Measurements from ENCODE around the gene ACKR2.
A peak's percentile ranks its signal among the peaks of the same experiment; 100 is the strongest.

The ACKR2 gene

GRCh38 chr3:42829628-42830436 is 20.6 kb downstream of the ACKR2 start:
- DNase-seq (ENCODE audit: low read depth in 2 of 2) = no peak

GRCh38 chr3:42830437-42831320 is 21.4 kb downstream of the ACKR2 start:
- DNase-seq (ENCODE audit: low read depth in 2 of 2) = no peak

GRCh38 chr3:42831321-42831713 is 22.1 kb downstream of the ACKR2 start:
- DNase-seq (ENCODE audit: low read depth in 2 of 2) = peak; percentile 23 to 46

- DNase-seq (ENCODE audit: low read depth in 2 of 2) = no peak
Observed at GRCh38 chr3:42836150-42837123, 27.2 kb downstream of the ACKR2 start.

GRCh38 chr3:42838571-42838970 is 29.3 kb downstream of the ACKR2 start:
- no peak for DNase-seq (ENCODE audit: low read depth in 2 of 2)

- DNase-seq (ENCODE audit: low read depth in 2 of 2) = no peak
Observed at GRCh38 chr3:42839616-42840015, 30.4 kb downstream of the ACKR2 start.

- no peak for DNase-seq (ENCODE audit: low read depth in 2 of 2)
Observed at GRCh38 chr3:42841332-42841731, 32.1 kb downstream of the ACKR2 start.

- no peak for DNase-seq (ENCODE audit: low read depth in 2 of 2)
Observed at GRCh38 chr3:42843713-42844411, 34.6 kb downstream of the ACKR2 start.

GRCh38 chr3:42844412-42844713 is 35.1 kb downstream of the ACKR2 start:
- no peak for DNase-seq (ENCODE audit: low read depth in 2 of 2)

GRCh38 chr3:42844815-42845214 is 35.6 kb downstream of the ACKR2 start:
- no peak for DNase-seq (ENCODE audit: low read depth in 2 of 2)

- no peak for DNase-seq (ENCODE audit: low read depth in 2 of 2)
Observed at GRCh38 chr3:42846685-42847522, 37.7 kb downstream of the ACKR2 start.

- DNase-seq (ENCODE audit: low read depth in 2 of 2) = no peak
Observed at GRCh38 chr3:42847731-42848130, 38.5 kb downstream of the ACKR2 start.

GRCh38 chr3:42849017-42849416 is 39.8 kb downstream of the ACKR2 start:
- no peak for DNase-seq (ENCODE audit: low read depth in 2 of 2)

- DNase-seq (ENCODE audit: low read depth in 2 of 2) = no peak
Observed at GRCh38 chr3:42850263-42850662, 41.0 kb downstream of the ACKR2 start.

GRCh38 chr3:42851228-42851834 is 42.1 kb downstream of the ACKR2 start:
- DNase-seq (ENCODE audit: low read depth in 2 of 2) = no peak

GRCh38 chr3:42852441-42852840 is 43.2 kb downstream of the ACKR2 start:
- no peak for DNase-seq (ENCODE audit: low read depth in 2 of 2)

- DNase-seq (ENCODE audit: low read depth in 2 of 2) = no peak
Observed at GRCh38 chr3:42853056-42853455, 43.8 kb downstream of the ACKR2 start.

GRCh38 chr3:42853739-42854302 is 44.6 kb downstream of the ACKR2 start:
- no peak for DNase-seq (ENCODE audit: low read depth in 2 of 2)

- DNase-seq (ENCODE audit: low read depth in 2 of 2) = no peak
Observed at GRCh38 chr3:42855219-42855546, 45.9 kb downstream of the ACKR2 start.

Data from stimulated activated CD4-positive, alpha-beta T cell treated with anti-CD3 and anti-CD28 coated beads, Interleukin-1b, Interleukin-23, amount 100 ng/mL, for 1 hour (primary cell).